CD4-positive, alpha-beta T cell (primary cell): ENCODE data around the gene PBX1. TPM values are rescaled to one million over a fixed set of nuclear protein-coding genes. Genes with fewer than 3 reads are reported as not detected.

Source experiments
- ATAC-seq: fragments of 200-7000 bp; cut with Tn5 transposase; one replicate; pipeline ENCODE4 v1.10.0; 2022; ENCODE audit warnings: mild to moderate bottlenecking; ENCODE audit not compliant: poor library complexity
- CTCF ChIA-PET: fragments of 350-600 bp; sonication (Branson Sonifier 250); formaldehyde crosslinking; loops from one replicate; lab custom pipeline; 2021; ENCODE audit warnings: antibody characterized with exemption, inconsistent platforms; lab: Charles Lee
- POLR2A ChIA-PET: fragments of 350-600 bp; sonication (Branson Sonifier 250); formaldehyde crosslinking; loops from one replicate; lab custom pipeline; 2021; ENCODE audit warnings: antibody characterized with exemption, inconsistent platforms; lab: Charles Lee
- DNase-seq, 14 experiments: peaks; one replicate each; pipeline ENCODE4 v3.0.0-alpha.2; 2013 to 2020; ENCODE audit warnings: mixed read lengths in 2 of 14
- H3K27ac ChIP-seq, 2 donors: one replicate each; pipeline versions ENCODE4 v1.5.1 to v1.7.0; 2013; ENCODE audit warnings: low read length in 2 of 2, low read depth in 1 of 2, mild to moderate bottlenecking in 1 of 2
- H3K27me3 ChIP-seq, 2 experiments: 1 replicate in 1 of 2; 2 replicates in 1 of 2; pipeline versions ENCODE4 v1.6.1 to v1.7.0; 2013; ENCODE audit warnings: low read length in 2 of 2, control low read depth in 1 of 2, mild to moderate bottlenecking in 1 of 2, moderate library complexity in 1 of 2; ENCODE audit not compliant: insufficient read depth in 2 of 2, control insufficient read depth in 1 of 2
- H3K36me3 ChIP-seq: one replicate; pipeline ENCODE4 v1.6.1; 2013; ENCODE audit warnings: low read length, control low read depth; ENCODE audit not compliant: insufficient read depth
- H3K4me1 ChIP-seq: one replicate; pipeline ENCODE4 v1.6.1; 2013; ENCODE audit warnings: low read length, control low read depth; ENCODE audit not compliant: insufficient read depth
- H3K4me3 ChIP-seq: one replicate; pipeline ENCODE4 v1.5.1; 2013; ENCODE audit warnings: mild to moderate bottlenecking, low read length, moderate library complexity
- H3K9me3 ChIP-seq, 2 experiments: 1 replicate in 1 of 2; 2 replicates in 1 of 2; pipeline versions ENCODE4 v1.6.1 to v1.7.0; 2013; ENCODE audit warnings: low read length in 2 of 2, mild to moderate bottlenecking in 2 of 2, control low read depth in 1 of 2, moderate library complexity in 1 of 2; ENCODE audit not compliant: control insufficient read depth in 1 of 2, insufficient read depth in 1 of 2
- H3K27ac Mint-ChIP-seq: one replicate; pipeline ENCODE4 v1.8.0; 2020; ENCODE audit warnings: mixed read lengths
- H3K27me3 Mint-ChIP-seq: one replicate; pipeline ENCODE4 v1.8.0; 2021; ENCODE audit warnings: mixed read lengths
- H3K36me3 Mint-ChIP-seq: one replicate; pipeline ENCODE4 v1.8.0; 2021; ENCODE audit warnings: low read depth, mixed read lengths
- H3K4me1 Mint-ChIP-seq: one replicate; pipeline ENCODE4 v1.8.0; 2021; ENCODE audit warnings: low read depth, mixed read lengths
- H3K4me3 Mint-ChIP-seq: one replicate; pipeline ENCODE4 v1.8.0; 2020; ENCODE audit warnings: mild to moderate bottlenecking, mixed read lengths
- H3K9me3 Mint-ChIP-seq: one replicate; pipeline ENCODE4 v1.8.0; 2020; ENCODE audit warnings: mixed read lengths
- intact Hi-C, 2 experiments: fragments of 100-400 bp; cut with DNase I in 1 of 2; cut with micrococcal nuclease in 1 of 2; formaldehyde crosslinking; loops; one replicate each; pipeline versions ENCODE4 v1.15.1 to v1.9.0; 2023 to 2025; cut with DNase I, micrococcal nuclease
- total RNA-seq, 174 experiments: library from RNA in 2 of 174; stranded (reverse) in 2 of 174; gene quantifications; one replicate each; pipeline ENCODE4 v1.2.3 and lab custom pipeline; 2021 to 2026
- TF ChIP-seq, protein P1 (sequence below): fragments of 200-600 bp; IDR thresholded peaks from one replicate; pipeline ENCODE4 v1.8.0; 2022; ENCODE audit warnings: antibody characterized with exemption, mild to moderate bottlenecking

The PBX1 gene
- total RNA-seq, 2 experiments from 2014 or later, result 0.64 to 0.96 TPM

DNA sequence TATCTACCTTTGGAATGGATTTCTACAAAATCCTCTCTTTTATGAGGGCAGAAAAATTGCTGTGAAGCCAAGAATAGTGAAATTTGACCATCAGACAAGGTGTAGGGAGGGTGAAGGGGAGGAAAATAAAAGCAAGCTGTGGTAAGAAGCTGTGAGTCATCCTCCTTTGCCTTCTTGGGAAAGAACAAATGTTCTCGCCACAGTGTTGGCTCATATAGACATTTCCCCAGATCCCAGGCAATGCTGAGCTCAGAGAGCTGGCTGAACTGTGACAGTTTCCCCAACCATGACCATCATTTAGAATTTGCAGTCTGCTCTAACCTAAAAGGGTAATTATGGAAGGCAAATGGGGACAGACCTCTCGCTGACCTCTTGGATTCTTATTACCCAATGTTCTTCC is 235.4 kb downstream of the PBX1 start:
- Mint-ChIP-seq H3K36me3 (no peaks in the 10 kb centered on the region), H3K9me3 (no peaks in the 10 kb centered on the region), H3K4me3 (no peak overlapping the region), H3K27me3 (peaks cover 5% of the 10 kb centered on the region), H3K4me1 (no peaks in the 10 kb centered on the region), H3K27ac (no peak overlapping the region)
- intact Hi-C loops, result no loop called here
- ChIA-PET CTCF (no interaction called here), POLR2A (no interaction called here)
- H3K27ac ChIP-seq, result no peak overlapping the region
- DNase-seq, result no peak
- H3K27me3 ChIP-seq, result no peaks in the 10 kb centered on the region
- TF ChIP-seq, protein P1, sequence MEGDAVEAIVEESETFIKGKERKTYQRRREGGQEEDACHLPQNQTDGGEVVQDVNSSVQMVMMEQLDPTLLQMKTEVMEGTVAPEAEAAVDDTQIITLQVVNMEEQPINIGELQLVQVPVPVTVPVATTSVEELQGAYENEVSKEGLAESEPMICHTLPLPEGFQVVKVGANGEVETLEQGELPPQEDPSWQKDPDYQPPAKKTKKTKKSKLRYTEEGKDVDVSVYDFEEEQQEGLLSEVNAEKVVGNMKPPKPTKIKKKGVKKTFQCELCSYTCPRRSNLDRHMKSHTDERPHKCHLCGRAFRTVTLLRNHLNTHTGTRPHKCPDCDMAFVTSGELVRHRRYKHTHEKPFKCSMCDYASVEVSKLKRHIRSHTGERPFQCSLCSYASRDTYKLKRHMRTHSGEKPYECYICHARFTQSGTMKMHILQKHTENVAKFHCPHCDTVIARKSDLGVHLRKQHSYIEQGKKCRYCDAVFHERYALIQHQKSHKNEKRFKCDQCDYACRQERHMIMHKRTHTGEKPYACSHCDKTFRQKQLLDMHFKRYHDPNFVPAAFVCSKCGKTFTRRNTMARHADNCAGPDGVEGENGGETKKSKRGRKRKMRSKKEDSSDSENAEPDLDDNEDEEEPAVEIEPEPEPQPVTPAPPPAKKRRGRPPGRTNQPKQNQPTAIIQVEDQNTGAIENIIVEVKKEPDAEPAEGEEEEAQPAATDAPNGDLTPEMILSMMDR, result no peak
- no peaks in the 10 kb centered on the region for H3K36me3 ChIP-seq
- H3K4me1 ChIP-seq, result no peaks in the 10 kb centered on the region
- no peak overlapping the region for H3K4me3 ChIP-seq
- H3K9me3 ChIP-seq, result peaks cover 0 to 10% of the 10 kb centered on the region in 2 experiments
- ATAC-seq, result no peak

DNA sequence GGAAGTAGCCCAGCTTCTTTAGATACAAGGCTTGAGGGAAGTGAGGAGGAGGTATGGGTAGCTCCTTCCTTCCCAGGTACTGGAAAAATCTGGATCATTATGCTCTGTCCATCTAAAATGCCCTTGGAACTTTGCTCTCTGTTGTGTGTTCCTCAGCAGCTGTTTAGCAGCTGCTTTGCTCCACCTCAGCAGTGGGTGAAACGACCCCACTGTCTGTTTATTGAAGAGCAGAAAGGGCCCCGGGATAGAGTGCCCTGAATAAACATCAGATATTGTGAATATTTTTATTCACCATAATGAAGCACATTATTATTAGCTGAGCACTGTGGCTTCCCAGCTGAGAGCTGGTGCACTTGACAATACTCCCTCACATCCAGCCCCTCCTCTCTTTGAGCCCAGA is 237.9 kb downstream of the PBX1 start:
- no peak overlapping the region for H3K4me3 ChIP-seq
- H3K4me1 ChIP-seq, result no peaks in the 10 kb centered on the region
- H3K27me3 ChIP-seq, result no peaks in the 10 kb centered on the region
- H3K36me3 ChIP-seq, result no peaks in the 10 kb centered on the region
- H3K27me3 Mint-ChIP-seq, result peaks cover 5% of the 10 kb centered on the region
- no peak overlapping the region for H3K27ac Mint-ChIP-seq
- no peaks in the 10 kb centered on the region for H3K9me3 Mint-ChIP-seq
- no peaks in the 10 kb centered on the region for H3K4me1 Mint-ChIP-seq
- H3K27ac ChIP-seq, result no peak overlapping the region
- DNase-seq (no peak), ATAC-seq (no peak)
- no peaks in the 10 kb centered on the region for H3K36me3 Mint-ChIP-seq
- CTCF ChIA-PET, result interaction anchor here (1.4 to 2.4 kb wide), 2 partner anchors 10 to 15 kb away, joined by 3 to 10 read pairs; no protein-coding TSS in a partner anchor
- H3K4me3 Mint-ChIP-seq, result no peak overlapping the region
- POLR2A ChIA-PET, result no interaction called here
- peaks cover 0 to 13% of the 10 kb centered on the region in 2 experiments for H3K9me3 ChIP-seq
- intact Hi-C loops, result no loop called here
- TF ChIP-seq, protein P1, result no peak

DNA sequence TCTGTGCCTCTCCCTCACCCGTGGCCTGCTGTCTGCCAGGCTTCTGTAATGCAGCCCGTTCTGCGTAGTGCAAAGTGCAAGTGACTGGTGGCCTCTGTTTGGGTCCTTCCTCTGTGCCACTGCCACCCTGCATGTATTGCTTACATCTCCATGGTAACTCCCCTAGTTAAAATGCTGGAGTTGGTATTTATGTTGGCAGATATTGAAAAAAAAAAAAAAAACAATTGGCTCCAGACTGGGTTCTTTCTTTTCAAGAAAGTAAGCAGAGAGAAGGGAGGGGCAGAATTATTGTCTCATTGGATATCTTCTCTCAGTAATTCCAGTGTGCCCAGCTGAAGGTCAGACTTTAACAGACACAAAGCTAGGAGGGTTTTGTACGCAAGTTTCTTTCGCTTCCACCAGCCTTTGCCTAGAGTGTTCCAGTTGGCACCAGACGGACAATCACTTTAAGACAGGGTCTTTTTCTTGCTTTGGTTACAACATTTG is 242.3 kb downstream of the PBX1 start:
- Histone ChIP-seq H3K36me3 (no peaks in the 10 kb centered on the region), H3K4me3 (no peak overlapping the region), H3K9me3 (peaks cover 0 to 3% of the 10 kb centered on the region in 2 experiments), H3K27me3 (no peaks in the 10 kb centered on the region), H3K27ac (no peak overlapping the region), H3K4me1 (no peaks in the 10 kb centered on the region)
- Mint-ChIP-seq H3K27ac (no peak overlapping the region), H3K4me1 (no peaks in the 10 kb centered on the region), H3K36me3 (no peaks in the 10 kb centered on the region), H3K9me3 (no peaks in the 10 kb centered on the region), H3K4me3 (no peak overlapping the region), H3K27me3 (no peaks in the 10 kb centered on the region)
- TF ChIP-seq, protein P1, result no peak
- intact Hi-C loops, result no loop called here
- ChIA-PET POLR2A (no interaction called here), CTCF (interaction anchor here (1.8 kb wide), 1 partner anchor 14 kb away, joined by 4 read pairs; no protein-coding TSS in a partner anchor)
- ATAC-seq (no peak), DNase-seq (no peak)
